ENCODE measurements around the gene MVP.
A peak's percentile ranks its signal among the peaks of the same experiment; 100 is the strongest.

Gene MVP

GRCh38 chr16:29848420-29849297 lies 28.4 kb downstream of the MVP start:
- TF ChIP-seq, protein P1, sequence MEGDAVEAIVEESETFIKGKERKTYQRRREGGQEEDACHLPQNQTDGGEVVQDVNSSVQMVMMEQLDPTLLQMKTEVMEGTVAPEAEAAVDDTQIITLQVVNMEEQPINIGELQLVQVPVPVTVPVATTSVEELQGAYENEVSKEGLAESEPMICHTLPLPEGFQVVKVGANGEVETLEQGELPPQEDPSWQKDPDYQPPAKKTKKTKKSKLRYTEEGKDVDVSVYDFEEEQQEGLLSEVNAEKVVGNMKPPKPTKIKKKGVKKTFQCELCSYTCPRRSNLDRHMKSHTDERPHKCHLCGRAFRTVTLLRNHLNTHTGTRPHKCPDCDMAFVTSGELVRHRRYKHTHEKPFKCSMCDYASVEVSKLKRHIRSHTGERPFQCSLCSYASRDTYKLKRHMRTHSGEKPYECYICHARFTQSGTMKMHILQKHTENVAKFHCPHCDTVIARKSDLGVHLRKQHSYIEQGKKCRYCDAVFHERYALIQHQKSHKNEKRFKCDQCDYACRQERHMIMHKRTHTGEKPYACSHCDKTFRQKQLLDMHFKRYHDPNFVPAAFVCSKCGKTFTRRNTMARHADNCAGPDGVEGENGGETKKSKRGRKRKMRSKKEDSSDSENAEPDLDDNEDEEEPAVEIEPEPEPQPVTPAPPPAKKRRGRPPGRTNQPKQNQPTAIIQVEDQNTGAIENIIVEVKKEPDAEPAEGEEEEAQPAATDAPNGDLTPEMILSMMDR (conservative IDR thresholded peaks at IDR 0.05; ENCODE audit: low read length) = peak; percentile 82
- DNase-seq (ENCODE audit: low read depth) = peak; percentile 60
- H3K4me3 ChIP-seq (ENCODE audit: low read length) = no peak overlapping the region

DNA sequence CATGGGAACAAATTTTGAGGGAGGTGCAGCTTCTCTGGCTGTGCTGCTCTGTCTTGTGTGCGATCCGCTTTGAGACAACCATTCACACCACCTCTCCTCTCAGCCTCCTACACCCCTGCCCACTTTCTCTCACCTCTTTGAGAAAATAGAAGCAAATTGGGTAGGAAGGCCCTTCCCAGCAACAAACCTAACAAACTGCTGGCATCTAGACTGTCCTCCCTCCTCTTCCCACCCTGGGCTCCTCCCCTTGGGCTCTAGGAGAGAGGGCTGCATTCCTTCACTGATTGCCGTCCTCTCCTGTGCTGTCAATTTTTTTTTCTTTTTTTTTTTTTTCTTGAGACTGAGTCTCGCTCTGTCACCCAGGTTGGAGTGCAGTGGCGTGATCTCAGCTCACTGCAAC lies 29.2 kb downstream of the MVP start:
- no peak overlapping the region for H3K4me3 ChIP-seq (ENCODE audit: low read length)
- DNase-seq (ENCODE audit: low read depth) = no peak
- TF ChIP-seq, protein P1 (conservative IDR thresholded peaks at IDR 0.05; ENCODE audit: low read length) = no peak

GRCh38 chr16:29850998-29851397 lies 30.7 kb downstream of the MVP start:
- TF ChIP-seq, protein P1 (conservative IDR thresholded peaks at IDR 0.05; ENCODE audit: low read length) = no peak
- no peak for DNase-seq (ENCODE audit: low read depth)
- no peak overlapping the region for H3K4me3 ChIP-seq (ENCODE audit: low read length)

DNA sequence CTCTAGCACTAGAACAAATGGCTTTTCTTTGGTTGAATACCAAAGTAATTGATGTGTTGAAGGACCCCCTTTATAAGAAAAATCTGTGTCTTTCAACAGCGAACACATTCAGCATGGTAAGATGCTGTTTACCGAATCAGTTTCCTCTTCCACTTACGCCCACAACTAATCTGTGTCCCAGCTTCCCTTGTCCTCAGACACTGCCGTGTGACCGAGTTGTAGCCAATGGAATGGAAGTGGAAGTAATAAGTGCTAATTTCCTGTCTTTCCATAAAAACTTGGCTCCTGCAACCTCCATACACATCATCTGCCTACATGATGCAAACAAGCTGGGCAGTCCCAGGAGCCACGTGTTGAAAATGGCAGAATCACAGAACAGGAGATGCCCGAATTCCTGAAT lies 32.4 kb downstream of the MVP start:
- TF ChIP-seq, protein P1 (conservative IDR thresholded peaks at IDR 0.05; ENCODE audit: low read length) = no peak
- DNase-seq (ENCODE audit: low read depth) = peak; percentile 86

DNA sequence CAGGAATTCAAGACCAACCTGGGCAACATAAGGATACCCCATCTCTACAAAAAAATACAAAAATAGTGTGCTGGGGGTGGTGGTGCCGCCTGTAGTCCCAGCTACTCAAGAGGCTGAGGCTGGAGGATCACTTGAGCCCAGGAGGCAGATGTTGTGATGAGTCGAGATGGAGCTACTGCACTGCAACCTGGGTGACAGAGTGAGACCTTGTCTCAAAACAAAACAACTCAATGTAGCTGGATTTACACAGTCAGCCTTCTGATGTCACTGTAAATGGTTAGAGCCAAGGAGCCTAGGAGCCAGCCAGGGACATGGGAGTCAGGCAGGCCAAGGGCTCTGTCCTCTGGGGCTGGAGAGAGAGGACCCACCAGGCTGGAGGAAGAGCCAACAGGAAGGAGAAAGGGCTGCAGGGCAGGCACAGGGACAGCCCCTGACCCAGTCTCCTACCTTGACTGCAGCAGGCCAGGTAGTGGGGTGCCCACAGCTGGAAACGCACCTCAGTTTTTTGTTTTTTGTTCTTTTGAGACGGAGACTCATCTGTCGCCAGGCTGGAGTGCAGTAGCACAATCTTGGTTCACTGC lies 34.3 kb downstream of the MVP start:
- TF ChIP-seq, protein P1 (conservative IDR thresholded peaks at IDR 0.05; ENCODE audit: low read length) = no peak
- DNase-seq (ENCODE audit: low read depth) = no peak
- H3K4me3 ChIP-seq (ENCODE audit: low read length) = no peak overlapping the region

More for the DNA sequence above, 32.4 kb downstream of the MVP start:
- no peak overlapping the region for H3K4me3 ChIP-seq (ENCODE audit: low read length)

GRCh38 chr16:29857133-29857760 lies 37.0 kb downstream of the MVP start:
- DNase-seq (ENCODE audit: low read depth) = peak; percentile 95
- TF ChIP-seq, protein P1 (conservative IDR thresholded peaks at IDR 0.05; ENCODE audit: low read length) = no peak
- no peak overlapping the region for H3K4me3 ChIP-seq (ENCODE audit: low read length)

All from AG10803 (cell line).